GM23338 (cell line): ENCODE results near the gene YIPF6. TPM values are rescaled to one million over a fixed set of nuclear protein-coding genes. Genes with fewer than 3 reads are reported as not detected.

Experiments used
- ATAC-seq: fragments of 200-7000 bp; cut with Tn5 transposase; 3 replicates; pipeline ENCODE4 v1.9.1; 2020
- DNase-seq: peaks from one replicate; pipeline ENCODE4 v3.0.0-alpha.2; 2015; ENCODE audit warnings: low spot score
- H2AFZ ChIP-seq: fragments of 200-600 bp; sonication (generic); 2 replicates; pipeline ENCODE4 v1.8.0; 2016; ENCODE audit warnings: antibody characterized with exemption, mild to moderate bottlenecking, moderate library complexity
- H3F3A ChIP-seq: fragments of 200-600 bp; sonication (generic); replicated peaks from 2 replicates; pipeline ENCODE4 v1.8.0; 2017; ENCODE audit warnings: antibody characterized with exemption, mixed run types, low read depth
- H3K27ac ChIP-seq: fragments of 200-600 bp; sonication (generic); 2 replicates; pipeline ENCODE4 v1.6.1; 2016; ENCODE audit warnings: low read depth
- H3K27me3 ChIP-seq: fragments of 200-600 bp; sonication (generic); 2 replicates; pipeline ENCODE4 v1.8.0; 2016; ENCODE audit warnings: mild to moderate bottlenecking, mixed run types, moderate library complexity; ENCODE audit not compliant: insufficient read depth
- H3K36me3 ChIP-seq: fragments of 200-600 bp; sonication (generic); 2 replicates; pipeline ENCODE4 v1.8.0; 2016; ENCODE audit warnings: mild to moderate bottlenecking; ENCODE audit not compliant: insufficient read depth
- H3K4me1 ChIP-seq: fragments of 200-600 bp; sonication (generic); 2 replicates; pipeline ENCODE4 v1.8.0; 2016; ENCODE audit warnings: mild to moderate bottlenecking, moderate library complexity; ENCODE audit not compliant: insufficient read depth
- H3K4me2 ChIP-seq: fragments of 200-600 bp; sonication (generic); 2 replicates; pipeline ENCODE4 v1.7.1; 2017; ENCODE audit warnings: mixed run types
- H3K4me3 ChIP-seq: fragments of 200-600 bp; sonication (generic); 2 replicates; pipeline ENCODE4 v1.6.1; 2016; ENCODE audit warnings: mixed run types
- H3K79me2 ChIP-seq: fragments of 200-600 bp; sonication (generic); replicated peaks from 2 replicates; pipeline ENCODE4 v1.8.0; 2017; ENCODE audit warnings: mild to moderate bottlenecking; ENCODE audit not compliant: insufficient read depth
- H3K9me2 ChIP-seq: fragments of 200-600 bp; sonication (generic); 2 replicates; pipeline ENCODE4 v1.8.0; 2017; ENCODE audit not compliant: insufficient read depth
- H4K20me1 ChIP-seq: fragments of 200-600 bp; sonication (generic); replicated peaks from 2 replicates; pipeline ENCODE4 v1.8.0; 2017; ENCODE audit warnings: mild to moderate bottlenecking; ENCODE audit not compliant: insufficient read depth
- H3K27ac Mint-ChIP-seq: 2 replicates; pipeline ENCODE4 v1.8.0; 2020; ENCODE audit warnings: inconsistent platforms, mild to moderate bottlenecking, moderate library complexity, mixed read lengths
- H3K27me3 Mint-ChIP-seq: 3 replicates; pipeline ENCODE4 v1.8.0; 2022; ENCODE audit warnings: low read depth, mild to moderate bottlenecking, moderate library complexity, mixed read lengths, inconsistent platforms; ENCODE audit not compliant: insufficient read depth, poor library complexity
- H3K36me3 Mint-ChIP-seq: 3 replicates; pipeline ENCODE4 v1.8.0; 2021; ENCODE audit warnings: low read depth, mild to moderate bottlenecking, inconsistent platforms, moderate library complexity, mixed read lengths
- H3K4me1 Mint-ChIP-seq: 3 replicates; pipeline ENCODE4 v1.8.0; 2020; ENCODE audit warnings: mild to moderate bottlenecking, inconsistent platforms, mixed read lengths
- H3K4me3 Mint-ChIP-seq: 3 replicates; pipeline ENCODE4 v1.8.0; 2021; ENCODE audit warnings: moderate library complexity, mild to moderate bottlenecking, inconsistent platforms, mixed read lengths
- H3K9me3 Mint-ChIP-seq: 3 replicates; pipeline ENCODE4 v1.8.0; 2020; ENCODE audit warnings: moderate library complexity, mild to moderate bottlenecking, inconsistent platforms, mixed read lengths
- CREB1 ChIP-seq: fragments of 250-450 bp; sonication (Bioruptor Pico); IDR thresholded peaks from 2 replicates; pipeline ENCODE4 v1.5.0; 2020; ENCODE audit warnings: low read depth, mild to moderate bottlenecking, moderate library complexity
- ETS1 ChIP-seq: IDR thresholded peaks from 2 replicates; pipeline ENCODE4 v1.6.1; 2016; ENCODE audit warnings: antibody characterized with exemption
- EZH2 ChIP-seq: fragments of 200-600 bp; sonication (generic); IDR thresholded peaks from one replicate; pipeline ENCODE4 v1.8.0; 2017; ENCODE audit warnings: antibody characterized with exemption, mild to moderate bottlenecking, low read depth; ENCODE audit not compliant: unreplicated experiment
- EZH2phosphoT487 ChIP-seq: fragments of 200-600 bp; sonication (generic); IDR thresholded peaks from one replicate; pipeline ENCODE4 v1.8.1; 2018; ENCODE audit warnings: antibody characterized with exemption; ENCODE audit not compliant: unreplicated experiment
- JUNB ChIP-seq: IDR thresholded peaks from one replicate; pipeline ENCODE4 v1.6.1; 2016; ENCODE audit warnings: antibody characterized with exemption; ENCODE audit not compliant: unreplicated experiment
- NANOG ChIP-seq: IDR thresholded peaks from 2 replicates; pipeline ENCODE4 v1.6.1; 2016; ENCODE audit warnings: antibody characterized with exemption, borderline replicate concordance
- POLR2AphosphoS5 ChIP-seq: IDR thresholded peaks from 2 replicates; pipeline ENCODE4 v1.6.1; 2016; ENCODE audit warnings: antibody characterized with exemption, low read depth
- ZNF114 ChIP-seq: fragments of 250-450 bp; sonication (Bioruptor Pico); IDR thresholded peaks from 2 replicates; pipeline ENCODE4 v1.5.0; 2020; ENCODE audit warnings: mild to moderate bottlenecking, moderate library complexity
- ZNF331 ChIP-seq: fragments of 250-450 bp; sonication (Bioruptor Pico); IDR thresholded peaks from 2 replicates; pipeline ENCODE4 v1.5.0; 2020; ENCODE audit warnings: low read depth, mild to moderate bottlenecking, moderate library complexity
- ZNF462 ChIP-seq: fragments of 250-450 bp; sonication (Bioruptor Pico); IDR thresholded peaks from 2 replicates; pipeline ENCODE4 v1.5.0; 2020; ENCODE audit warnings: mild to moderate bottlenecking, moderate library complexity
- long read RNA-seq: library from polyadenylated mRNA; unstranded; transcript quantifications from one replicate; pipeline ENCODE4 v2.0.0, GENCODE V29; 2020; ENCODE audit not compliant: unreplicated experiment
- polyA plus RNA-seq: library from polyadenylated mRNA; unstranded; fragments of >200 nt; fragmentation: Nextera tagmentation; extraction: Ambion mirVana; gene quantifications from 2 replicates; pipeline ENCODE4 v1.2.1, GENCODE V29; 2016
- total RNA-seq: library from RNA; depleted of rRNA; stranded (reverse); fragments of >200 nt; shearing (Covaris generic); gene quantifications from 2 replicates; pipeline ENCODE4 v1.2.3, GENCODE V29; 2014; rRNA removed
- TF ChIP-seq, protein P1 (sequence below), 2 experiments: fragments of 200-600 bp in 1 of 2; sonication (generic) in 1 of 2; conservative IDR thresholded peaks; 2 replicates each; pipeline versions ENCODE4 v1.5.1 to v1.6.1; 2016 to 2017; ENCODE audit warnings: antibody characterized with exemption in 2 of 2, low read depth in 2 of 2, mild to moderate bottlenecking in 2 of 2, moderate library complexity in 1 of 2
- TF ChIP-seq, protein P2 (sequence below): IDR thresholded peaks from one replicate; pipeline ENCODE4 v1.6.1; 2018; ENCODE audit warnings: antibody characterized with exemption; ENCODE audit not compliant: unreplicated experiment

The YIPF6 gene
- total RNA-seq, result 34.6 and 37.1 TPM in 2 replicates
- polyA plus RNA-seq, result 26.1 and 40.5 TPM in 2 replicates
- long read RNA-seq, full-length matches to known transcripts, result 34 of 39 reads
- long read RNA-seq, partial matches to known transcripts, result 2 of 39 reads
- long read RNA-seq, other reads (novel, unspliced or antisense), result 3 of 39 reads

GRCh38 chrX:68498508-68499379 lies at the start of gene YIPF6:
Gene YIPF6 (plus strand): TSS chrX:68499051. CDS start chrX:68499067, 16 bp downstream.
- H3K9me2 ChIP-seq, result no peaks in the 10 kb centered on the region
- H3K27me3 ChIP-seq, result no peaks in the 10 kb centered on the region
- peaks cover 45% of the 10 kb centered on the region for H3K79me2 ChIP-seq
- Mint-ChIP-seq H3K27ac (peak within 1 kb of the TSS; percentile 99), H3K27me3 (peaks cover 2% of the 10 kb centered on the region), H3K4me1 (peaks cover 2% of the 10 kb centered on the region; the same call in 2 of the 3 replicates), H3K4me3 (peak within 1 kb of the TSS; percentile 97), H3K36me3 (no peaks in the 10 kb centered on the region; the same call in 2 of the 3 replicates), H3K9me3 (no peaks in the 10 kb centered on the region)
- H3K4me1 ChIP-seq, result no peaks in the 10 kb centered on the region; the same call in 1 of the 2 replicates
- peak within 1 kb of the TSS; percentile 84 for H3K4me2 ChIP-seq
- ATAC-seq, result peak; percentile 92
- no peaks in the 10 kb centered on the region for H4K20me1 ChIP-seq
- H3K27ac ChIP-seq, result peak within 1 kb of the TSS; percentile 98
- DNase-seq, result peak; percentile 71
- H3K36me3 ChIP-seq, result no peaks in the 10 kb centered on the region
- peak within 1 kb of the TSS; percentile 85 for H3K4me3 ChIP-seq
- H2AFZ ChIP-seq, result peak within 1 kb of the TSS; percentile 59; the same call in 1 of the 2 replicates
- H3F3A ChIP-seq, result 0 out of 2 replicates have a peak, but pooled peaks cover 2% of the 10 kb centered on the region
- TF ChIP-seq ZNF114 (CRISPR knock-in tag) (no peak), JUNB (no peak), ZNF462 (CRISPR knock-in tag) (no peak), ZNF331 (CRISPR knock-in tag) (no peak), EZH2phosphoT487 (no peak), POLR2AphosphoS5 (peak; percentile 79), ETS1 (peak; percentile 9; the same call in 1 of the 2 replicates), NANOG (no peak), EZH2 (no peak), CREB1 (CRISPR knock-in tag) (peak; percentile 94)
- TF ChIP-seq, protein P1, sequence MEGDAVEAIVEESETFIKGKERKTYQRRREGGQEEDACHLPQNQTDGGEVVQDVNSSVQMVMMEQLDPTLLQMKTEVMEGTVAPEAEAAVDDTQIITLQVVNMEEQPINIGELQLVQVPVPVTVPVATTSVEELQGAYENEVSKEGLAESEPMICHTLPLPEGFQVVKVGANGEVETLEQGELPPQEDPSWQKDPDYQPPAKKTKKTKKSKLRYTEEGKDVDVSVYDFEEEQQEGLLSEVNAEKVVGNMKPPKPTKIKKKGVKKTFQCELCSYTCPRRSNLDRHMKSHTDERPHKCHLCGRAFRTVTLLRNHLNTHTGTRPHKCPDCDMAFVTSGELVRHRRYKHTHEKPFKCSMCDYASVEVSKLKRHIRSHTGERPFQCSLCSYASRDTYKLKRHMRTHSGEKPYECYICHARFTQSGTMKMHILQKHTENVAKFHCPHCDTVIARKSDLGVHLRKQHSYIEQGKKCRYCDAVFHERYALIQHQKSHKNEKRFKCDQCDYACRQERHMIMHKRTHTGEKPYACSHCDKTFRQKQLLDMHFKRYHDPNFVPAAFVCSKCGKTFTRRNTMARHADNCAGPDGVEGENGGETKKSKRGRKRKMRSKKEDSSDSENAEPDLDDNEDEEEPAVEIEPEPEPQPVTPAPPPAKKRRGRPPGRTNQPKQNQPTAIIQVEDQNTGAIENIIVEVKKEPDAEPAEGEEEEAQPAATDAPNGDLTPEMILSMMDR (conservative IDR thresholded peaks at IDR 0.05; ENCODE audit: low read depth in 2 of 2), result no peak
- TF ChIP-seq, protein P2, sequence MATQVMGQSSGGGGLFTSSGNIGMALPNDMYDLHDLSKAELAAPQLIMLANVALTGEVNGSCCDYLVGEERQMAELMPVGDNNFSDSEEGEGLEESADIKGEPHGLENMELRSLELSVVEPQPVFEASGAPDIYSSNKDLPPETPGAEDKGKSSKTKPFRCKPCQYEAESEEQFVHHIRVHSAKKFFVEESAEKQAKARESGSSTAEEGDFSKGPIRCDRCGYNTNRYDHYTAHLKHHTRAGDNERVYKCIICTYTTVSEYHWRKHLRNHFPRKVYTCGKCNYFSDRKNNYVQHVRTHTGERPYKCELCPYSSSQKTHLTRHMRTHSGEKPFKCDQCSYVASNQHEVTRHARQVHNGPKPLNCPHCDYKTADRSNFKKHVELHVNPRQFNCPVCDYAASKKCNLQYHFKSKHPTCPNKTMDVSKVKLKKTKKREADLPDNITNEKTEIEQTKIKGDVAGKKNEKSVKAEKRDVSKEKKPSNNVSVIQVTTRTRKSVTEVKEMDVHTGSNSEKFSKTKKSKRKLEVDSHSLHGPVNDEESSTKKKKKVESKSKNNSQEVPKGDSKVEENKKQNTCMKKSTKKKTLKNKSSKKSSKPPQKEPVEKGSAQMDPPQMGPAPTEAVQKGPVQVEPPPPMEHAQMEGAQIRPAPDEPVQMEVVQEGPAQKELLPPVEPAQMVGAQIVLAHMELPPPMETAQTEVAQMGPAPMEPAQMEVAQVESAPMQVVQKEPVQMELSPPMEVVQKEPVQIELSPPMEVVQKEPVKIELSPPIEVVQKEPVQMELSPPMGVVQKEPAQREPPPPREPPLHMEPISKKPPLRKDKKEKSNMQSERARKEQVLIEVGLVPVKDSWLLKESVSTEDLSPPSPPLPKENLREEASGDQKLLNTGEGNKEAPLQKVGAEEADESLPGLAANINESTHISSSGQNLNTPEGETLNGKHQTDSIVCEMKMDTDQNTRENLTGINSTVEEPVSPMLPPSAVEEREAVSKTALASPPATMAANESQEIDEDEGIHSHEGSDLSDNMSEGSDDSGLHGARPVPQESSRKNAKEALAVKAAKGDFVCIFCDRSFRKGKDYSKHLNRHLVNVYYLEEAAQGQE, result no peak
